Right lung (tissue), 5 donors: ENCODE data around the gene ULK4. TPM values are rescaled to one million over a fixed set of nuclear protein-coding genes. Genes with fewer than 3 reads are reported as not detected.
"Not testable (repeated sequence)": the region's sequence is repeated elsewhere in the genome, so short reads cannot be mapped to it uniquely, and the experiment has no call there.

ENCODE experiments used
- DNase-seq, 2 donors: peaks; one replicate each; pipeline ENCODE4 v3.0.0-alpha.2; 2013
- polyA plus RNA-seq, 5 donors: library from polyadenylated mRNA; unstranded; fragments of 120-200 nt; gene quantifications; one replicate each; pipeline versions ENCODE4 v1.2.1 to v1.2.3, GENCODE V29; 2013; ENCODE audit warnings: inconsistent platforms in 1 of 5, low replicate concordance in 1 of 5; ENCODE audit not compliant: insufficient read length in 5 of 5, insufficient read depth in 1 of 5

ULK4 gene
- polyA plus RNA-seq, 5 donors = 4.0 to 6.5 (median 4.7) TPM

- DNase-seq = no peak
Measured at GRCh38 chr3:41768363-41768762, 193.5 kb downstream of the ULK4 start.

- DNase-seq = not testable (repeated sequence)
Measured at GRCh38 chr3:41762867-41763266, 199.0 kb downstream of the ULK4 start.

DNA sequence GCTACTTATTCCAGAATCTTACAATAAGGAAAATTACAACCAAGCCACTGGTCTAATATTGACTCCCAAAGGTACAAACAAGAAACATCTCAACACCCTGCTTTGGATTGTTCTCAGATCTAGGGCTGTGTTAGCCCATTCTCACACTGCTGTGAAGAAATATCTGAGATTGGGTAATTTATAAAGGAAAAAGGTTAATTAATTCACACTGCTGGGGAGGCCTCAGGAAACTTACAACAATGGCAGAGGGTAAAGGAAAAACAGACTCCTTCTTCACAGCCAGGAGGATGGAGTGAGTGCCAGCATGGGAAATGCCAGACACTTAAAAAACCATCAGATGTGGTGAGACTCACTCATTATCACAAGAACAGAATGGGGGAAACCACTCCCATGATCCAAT is 208.3 kb downstream of the ULK4 start:
- no peak for DNase-seq

GRCh38 chr3:41751597-41751996 is 210.3 kb downstream of the ULK4 start:
- DNase-seq = no peak

GRCh38 chr3:41749988-41750387 is 211.9 kb downstream of the ULK4 start:
- no peak for DNase-seq

GRCh38 chr3:41746215-41746614 is 215.7 kb downstream of the ULK4 start:
- no peak for DNase-seq

DNA sequence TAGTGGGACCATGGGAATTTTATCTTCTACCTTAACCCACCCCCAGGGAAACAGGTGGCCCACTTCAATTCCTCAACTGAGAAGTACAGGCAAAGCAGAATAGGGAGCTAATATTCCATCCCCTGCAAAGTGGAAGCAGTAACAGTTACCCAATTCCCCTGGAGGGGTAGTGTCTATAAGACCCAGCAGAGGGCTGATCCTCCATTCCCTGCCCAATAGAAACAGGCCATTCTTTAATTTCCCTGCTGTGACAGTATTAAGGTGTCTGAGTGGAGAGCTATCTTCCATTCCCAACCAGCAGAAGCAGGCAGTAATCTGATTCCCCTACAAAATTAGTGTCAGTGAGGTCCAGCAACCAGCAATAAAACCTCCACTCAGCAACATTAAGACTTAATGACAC is 219.8 kb downstream of the ULK4 start:
- DNase-seq = no peak

DNA sequence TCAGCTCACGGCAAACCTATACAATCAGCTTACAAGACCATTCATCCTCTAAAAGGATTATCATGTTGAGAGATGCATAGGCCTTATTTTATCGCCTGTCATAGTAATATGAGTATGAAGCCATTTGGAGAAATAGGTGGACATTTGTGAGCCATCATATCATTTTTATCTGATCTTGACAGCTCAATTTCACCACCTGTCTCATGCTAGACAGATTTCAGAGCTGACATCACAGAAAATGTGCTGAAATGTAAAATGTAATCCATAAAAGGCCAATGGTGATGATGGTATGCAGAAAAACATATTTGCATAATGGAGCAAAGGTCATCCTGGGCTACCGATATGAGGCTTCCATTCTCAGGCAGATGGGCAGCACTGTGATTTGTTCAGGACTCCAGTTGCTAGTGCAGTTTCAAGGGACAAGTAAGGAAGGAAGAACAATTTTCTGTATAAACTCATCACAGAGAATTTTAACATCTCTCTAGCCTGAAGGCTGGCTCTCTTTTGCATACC is 221.5 kb downstream of the ULK4 start:
- no peak for DNase-seq

DNA sequence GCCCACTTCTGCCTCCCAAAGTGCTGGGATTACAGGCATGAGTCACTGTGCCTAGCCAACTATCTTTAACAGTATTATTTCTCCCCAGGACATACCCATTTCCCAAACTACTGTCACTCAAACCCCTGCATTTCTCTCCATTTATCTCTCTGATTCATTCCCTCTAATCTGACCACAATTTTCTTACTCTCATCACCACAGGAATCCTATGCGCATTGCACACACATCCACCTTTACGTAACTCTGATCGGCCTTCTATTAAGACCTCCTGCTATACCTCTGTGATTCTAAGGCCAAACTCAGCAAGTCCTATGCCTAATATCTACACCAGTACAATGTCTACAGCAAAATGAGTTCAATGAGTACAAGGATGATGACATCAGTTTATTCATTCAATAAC is 235.0 kb downstream of the ULK4 start:
- DNase-seq = no peak

DNA sequence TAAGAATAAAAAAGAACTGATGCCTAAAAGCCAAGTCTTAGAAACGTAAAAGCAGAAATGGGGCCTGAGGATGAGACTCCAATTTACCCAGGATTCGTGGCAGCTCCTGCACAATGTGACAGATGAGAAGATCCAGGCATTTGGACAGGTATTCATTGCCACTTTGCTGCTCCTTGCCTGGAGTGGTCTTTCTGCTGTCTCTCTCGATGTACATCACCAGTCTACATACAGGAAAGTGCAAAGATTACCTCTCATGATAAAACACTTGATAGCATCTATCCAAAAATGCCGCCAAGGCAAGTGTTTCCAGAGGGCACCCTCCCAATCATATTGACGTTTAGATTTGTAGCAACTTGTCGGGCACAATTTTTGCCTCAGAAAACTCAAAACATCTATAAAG is 244.3 kb downstream of the ULK4 start:
- DNase-seq = no peak

DNA sequence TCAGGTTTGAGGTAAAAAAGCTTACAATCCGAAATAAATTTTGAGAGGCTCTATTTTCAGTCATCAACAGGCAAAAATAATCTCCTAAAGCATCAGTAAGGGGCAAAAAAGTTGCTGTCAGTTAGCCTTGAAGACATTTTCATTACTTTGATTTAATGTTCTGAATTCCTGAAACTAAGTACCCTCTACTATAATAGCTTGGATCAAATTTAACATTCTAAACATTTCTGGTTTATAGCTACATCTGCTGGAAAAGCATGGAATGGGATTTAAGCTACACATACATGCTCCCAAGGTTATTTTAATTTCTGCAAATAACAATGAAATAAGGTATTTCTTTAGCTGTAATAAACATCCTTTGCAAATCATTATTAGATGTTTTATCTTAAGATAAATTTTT is 245.4 kb downstream of the ULK4 start:
- DNase-seq = peak in 1 of 2 donors; percentile 15

DNA sequence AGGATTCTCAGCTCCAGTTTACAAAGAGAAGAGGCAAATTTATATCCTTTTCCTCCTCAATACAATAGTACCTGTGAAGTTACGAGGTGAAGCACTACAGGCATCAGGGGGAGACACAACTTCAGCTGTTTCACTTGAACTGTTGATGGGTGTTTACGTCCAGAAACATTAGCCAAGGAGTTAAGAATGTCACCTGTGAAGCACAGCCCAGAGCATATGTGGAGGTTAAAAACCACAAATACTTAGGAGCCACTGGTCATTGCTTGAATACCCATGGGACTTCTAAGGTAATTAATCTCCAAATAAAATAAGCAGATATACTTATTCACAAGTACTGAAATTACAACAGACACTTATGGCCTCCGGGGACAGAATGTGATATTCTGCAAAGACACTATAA is 246.5 kb downstream of the ULK4 start:
- DNase-seq = no peak

DNA sequence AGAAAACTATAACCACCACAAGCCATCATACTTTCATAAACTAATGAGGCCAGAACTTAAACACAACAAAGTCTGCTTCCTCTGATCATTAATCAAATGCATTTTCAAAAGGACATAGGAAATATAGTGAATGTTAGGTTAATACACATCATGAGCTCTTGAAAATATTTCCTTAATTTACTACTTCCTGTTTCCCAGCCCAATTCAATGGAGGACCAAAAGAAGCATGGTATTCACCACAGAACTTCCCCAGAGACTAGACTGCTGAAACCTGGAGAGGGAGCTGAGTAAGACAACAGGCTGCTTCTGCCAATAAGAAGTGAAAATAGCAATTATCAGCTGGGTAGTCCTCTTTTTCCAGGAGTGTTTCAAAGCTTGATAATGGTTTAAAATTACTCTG is 250.3 kb downstream of the ULK4 start:
- no peak for DNase-seq

DNA sequence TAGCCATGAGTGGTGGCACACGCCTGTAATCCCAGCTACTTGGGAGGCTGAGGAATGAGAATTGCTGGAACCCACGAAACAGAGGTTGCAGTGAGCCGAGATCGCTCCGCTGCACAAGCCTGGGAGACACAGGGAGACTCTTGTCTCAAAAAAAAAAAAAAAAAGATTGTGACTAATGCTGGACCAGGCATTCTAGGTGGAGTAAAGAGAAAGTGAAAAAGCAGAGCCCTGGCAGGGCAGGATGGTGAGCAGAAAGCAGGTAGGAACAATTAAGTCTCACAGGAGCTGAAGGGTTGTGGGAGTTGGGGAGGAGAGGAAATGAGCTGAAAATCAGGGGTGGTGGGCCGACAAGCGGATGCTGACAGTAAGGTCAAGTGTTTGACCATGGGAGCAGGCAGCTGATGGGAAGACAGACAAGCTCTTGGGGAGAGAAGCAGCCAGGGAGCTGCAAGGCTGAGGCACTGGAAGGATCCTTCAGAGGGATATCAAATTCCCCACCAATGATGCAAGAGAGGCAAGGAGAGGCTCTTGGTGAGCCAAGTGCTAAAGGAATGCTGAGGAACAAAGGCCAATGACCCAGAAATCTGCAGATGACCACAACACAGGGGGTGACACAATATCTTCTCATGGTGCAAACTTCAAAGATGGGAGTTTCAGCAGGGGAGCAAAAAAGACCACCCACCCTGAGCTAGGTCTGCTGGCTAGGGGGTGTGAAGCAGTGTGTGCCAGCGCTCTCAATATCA is 251.1 kb downstream of the ULK4 start:
- no peak for DNase-seq

DNA sequence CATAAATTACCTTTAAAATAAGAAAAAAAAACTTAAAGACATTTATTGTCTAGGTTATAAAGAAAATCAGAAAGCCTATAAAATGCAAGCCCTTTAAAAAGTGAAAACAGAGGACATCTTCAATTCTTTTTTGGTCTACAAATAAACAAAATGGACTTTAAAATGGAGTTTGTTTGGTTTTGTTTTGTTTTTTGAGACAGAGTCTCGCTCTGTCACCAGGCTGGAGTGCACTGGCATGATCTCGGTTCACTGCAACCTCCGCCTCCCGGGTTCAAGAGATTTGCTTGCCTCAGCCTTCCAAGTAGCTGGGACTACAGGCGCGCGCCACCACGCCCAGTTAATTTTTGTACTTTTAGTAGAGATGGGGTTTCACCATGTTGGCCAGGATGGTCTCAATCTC is 252.7 kb downstream of the ULK4 start:
- DNase-seq = not testable (repeated sequence)

DNA sequence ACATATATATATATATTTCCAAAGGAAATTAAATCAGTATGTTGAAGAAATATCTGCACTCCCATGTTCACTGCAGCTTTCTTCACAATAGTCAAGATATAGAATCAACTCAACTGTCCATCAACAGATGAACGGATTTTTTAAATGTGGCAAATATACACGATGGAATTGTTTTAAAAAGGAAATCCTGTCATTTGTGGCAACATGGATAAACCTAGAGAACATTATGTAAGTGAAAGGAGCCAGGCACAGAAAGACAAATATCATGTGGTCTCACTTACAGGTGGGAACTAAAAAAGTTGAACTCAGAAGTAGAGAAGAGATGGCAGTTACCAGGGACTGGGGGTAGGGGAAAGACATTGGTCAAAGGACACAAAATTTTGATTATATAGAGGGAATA is 253.7 kb downstream of the ULK4 start:
- DNase-seq = no peak

- DNase-seq = no peak
Measured at GRCh38 chr3:41705893-41706292, 256.0 kb downstream of the ULK4 start.

DNA sequence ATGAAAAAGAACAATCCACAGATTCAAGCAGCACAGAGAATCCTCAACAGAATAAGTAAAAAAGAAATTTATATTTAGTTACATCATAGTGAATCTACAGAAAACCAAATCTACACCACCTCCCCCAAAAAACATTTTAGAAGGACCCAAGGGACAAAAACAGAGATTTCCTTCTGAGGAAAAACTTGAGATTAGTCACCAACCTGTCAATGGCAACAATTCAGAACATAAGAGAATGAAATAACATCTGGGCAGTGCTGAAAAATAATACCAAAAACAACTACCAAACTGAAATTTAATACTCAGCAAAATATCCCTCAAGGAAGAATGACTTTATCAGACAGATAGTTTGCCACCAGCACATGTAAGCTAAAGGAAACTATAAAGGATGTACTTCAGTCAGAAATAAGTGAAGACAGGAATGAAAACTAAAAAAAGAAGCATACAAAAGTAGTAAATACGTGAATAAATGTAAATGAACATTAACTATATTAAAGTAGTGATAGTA is 260.7 kb downstream of the ULK4 start:
- no peak for DNase-seq

GRCh38 chr3:41700155-41700554 is 261.7 kb downstream of the ULK4 start:
- no peak for DNase-seq

DNA sequence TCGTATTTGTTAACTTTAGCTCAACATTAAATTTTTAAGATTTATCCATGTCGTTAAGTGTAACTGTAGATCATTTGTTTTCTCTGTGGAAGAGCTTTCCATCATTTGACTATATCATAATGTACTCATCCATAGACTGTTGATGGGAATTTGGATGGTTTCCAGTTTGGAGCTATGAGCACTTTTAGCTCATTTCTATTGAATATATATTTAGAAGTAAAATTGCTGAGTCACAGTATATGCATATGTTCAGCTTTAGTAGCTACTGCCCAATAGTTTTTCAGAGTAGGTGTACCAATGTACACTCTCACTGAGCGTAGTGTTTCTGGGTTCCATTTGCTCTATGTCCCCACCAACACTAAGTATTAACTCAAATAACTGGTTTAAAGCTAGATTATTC is 263.0 kb downstream of the ULK4 start:
- DNase-seq = no peak

- no peak for DNase-seq
Measured at GRCh38 chr3:41697702-41698101, 264.2 kb downstream of the ULK4 start.

- not testable (repeated sequence) for DNase-seq
Measured at GRCh38 chr3:41695806-41696205, 266.1 kb downstream of the ULK4 start.

- no peak for DNase-seq
Measured at GRCh38 chr3:41693799-41694198, 268.1 kb downstream of the ULK4 start.
